ENCODE data around the gene NCOA5.

- TF ChIP-seq EZH2 (IDR thresholded peaks at IDR 0.05; ENCODE audit: borderline replicate concordance) (no peak), CTCF (IDR thresholded peaks at IDR 0.05; ENCODE audit: poor library complexity) (no peak), EZH2phosphoT487 (IDR thresholded peaks at IDR 0.05; ENCODE audit: low read depth, severe bottlenecking, unreplicated experiment) (no peak)
Measured at GRCh38 chr20:46054606-46055005, 35.2 kb downstream of the NCOA5 start.
